GM23248 (cell line): ENCODE data around the gene RBM5.

ENCODE experiments used
- EZH2 ChIP-seq: fragments of 200-600 bp; sonication (generic); IDR thresholded peaks from 2 replicates; pipeline ENCODE4 v1.6.1; 2018; ENCODE audit warnings: antibody characterized with exemption, mild to moderate bottlenecking; ENCODE audit not compliant: insufficient read depth, poor library complexity, severe bottlenecking
- EZH2phosphoT487 ChIP-seq: fragments of 200-600 bp; sonication (generic); IDR thresholded peaks from 2 replicates; pipeline ENCODE4 v1.6.1; 2018; ENCODE audit warnings: antibody characterized with exemption, moderate library complexity, mild to moderate bottlenecking, low read depth; ENCODE audit not compliant: insufficient read depth

GRCh38 chr3:50156549-50157493 is 68.1 kb downstream of the RBM5 start:
- TF ChIP-seq EZH2phosphoT487 = no peak
- no peak for TF ChIP-seq EZH2
